Stimulated activated CD4-positive, alpha-beta T cell treated with anti-CD3 and anti-CD28 coated beads, Interleukin-2, amount 100 ng/mL, for 24 hours (primary cell): Measurements from ENCODE around the gene SERPINA3.

ENCODE experiments used
- DNase-seq, 2 donors: peaks; one replicate each; pipeline ENCODE4 v3.0.0-alpha.2; 2020

Gene SERPINA3

DNA sequence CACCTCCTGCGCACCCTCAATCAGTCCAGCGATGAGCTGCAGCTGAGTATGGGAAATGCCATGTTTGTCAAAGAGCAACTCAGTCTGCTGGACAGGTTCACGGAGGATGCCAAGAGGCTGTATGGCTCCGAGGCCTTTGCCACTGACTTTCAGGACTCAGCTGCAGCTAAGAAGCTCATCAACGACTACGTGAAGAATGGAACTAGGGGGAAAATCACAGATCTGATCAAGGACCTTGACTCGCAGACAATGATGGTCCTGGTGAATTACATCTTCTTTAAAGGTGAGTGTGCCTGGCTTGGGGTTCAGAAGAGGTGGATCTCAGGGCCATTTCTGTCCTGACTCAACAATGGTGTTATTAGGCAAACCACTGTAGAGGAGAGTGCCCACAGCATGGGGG is 2.6 kb downstream of the SERPINA3 start:
- no peak for DNase-seq

DNA sequence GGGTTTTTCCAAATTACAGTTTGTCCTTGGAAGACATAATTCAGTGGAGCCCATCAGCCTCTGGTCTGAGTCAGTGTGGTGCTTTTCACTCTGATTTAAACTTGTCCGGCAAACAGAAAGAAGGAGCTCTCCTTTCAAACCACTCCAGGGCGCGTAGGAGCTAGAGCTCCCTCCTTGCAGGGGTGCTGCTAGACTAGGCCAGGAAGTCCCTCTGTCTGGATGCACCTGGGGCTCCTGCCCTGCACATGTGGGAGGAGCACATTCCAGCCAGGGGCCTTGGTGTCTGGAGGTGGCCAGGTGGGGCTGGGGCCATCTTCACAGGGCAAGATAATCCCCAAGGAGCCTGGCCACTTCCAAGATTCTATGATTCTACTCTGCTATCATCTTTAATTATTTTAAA is 3.1 kb downstream of the SERPINA3 start:
- DNase-seq: no peak

DNA sequence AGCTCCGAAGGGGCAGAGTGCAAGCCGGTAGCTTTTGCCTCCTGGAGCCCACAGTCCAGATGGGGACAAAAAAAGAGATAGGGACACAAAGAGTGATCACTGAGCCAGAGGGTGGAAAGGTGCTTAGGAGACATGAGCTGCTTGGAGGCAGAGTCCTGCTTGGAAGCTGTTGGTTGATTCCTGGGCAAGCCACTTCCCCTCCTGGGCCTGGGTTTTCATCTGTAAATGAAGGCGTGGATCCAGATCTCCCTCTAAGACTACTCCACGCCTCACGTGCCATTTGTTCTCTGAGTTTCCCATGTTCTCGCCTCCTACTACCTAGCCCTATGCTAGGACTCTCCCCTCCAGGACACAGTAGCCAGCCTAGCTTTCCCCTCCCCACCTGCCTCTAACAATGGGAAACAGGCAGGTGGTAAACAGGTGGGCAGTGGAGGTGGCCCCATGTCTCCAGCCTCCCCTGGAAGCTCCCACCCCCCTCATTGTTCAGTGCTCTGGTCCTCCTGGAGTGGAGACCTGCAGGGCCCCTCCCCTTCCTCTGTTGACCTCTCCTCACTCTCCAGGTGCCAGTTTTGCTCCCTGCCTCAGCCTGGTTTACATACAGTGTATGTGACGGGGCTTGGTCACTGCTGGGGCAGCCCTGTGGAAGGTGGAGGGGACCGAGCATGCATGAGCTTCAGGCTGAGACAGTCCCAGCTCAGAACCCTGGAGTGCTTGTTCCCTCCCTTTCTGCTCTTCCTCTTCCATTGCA is 3.8 kb downstream of the SERPINA3 start:
- no peak for DNase-seq

DNA sequence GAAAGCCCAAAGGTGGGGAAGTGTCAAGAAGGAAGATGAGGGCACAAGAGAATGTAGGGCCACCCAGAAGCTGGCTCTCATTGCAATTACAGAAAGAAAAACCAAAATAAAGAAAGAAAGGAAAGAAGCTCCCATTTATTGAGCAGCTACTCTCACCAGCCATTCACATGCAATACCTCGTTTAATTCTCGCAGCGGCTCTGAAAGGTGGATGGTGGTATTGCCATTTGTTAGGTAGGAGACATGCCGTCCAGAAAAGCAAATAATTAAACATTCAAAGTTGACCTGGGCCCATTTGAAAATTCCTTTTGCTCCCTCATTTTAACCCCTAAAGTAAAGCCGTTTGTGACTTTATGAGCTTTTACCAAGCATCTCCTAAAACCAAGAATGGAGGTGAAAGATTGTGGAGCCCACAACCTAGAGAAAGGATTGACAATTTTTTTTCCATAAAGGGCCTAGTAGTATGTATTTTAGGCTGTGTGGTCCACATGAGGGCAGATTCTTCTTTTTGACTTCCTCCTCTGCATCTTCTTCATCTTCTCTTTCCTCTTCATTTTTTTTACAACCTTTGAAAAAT is 5.3 kb downstream of the SERPINA3 start:
- DNase-seq: no peak

DNA sequence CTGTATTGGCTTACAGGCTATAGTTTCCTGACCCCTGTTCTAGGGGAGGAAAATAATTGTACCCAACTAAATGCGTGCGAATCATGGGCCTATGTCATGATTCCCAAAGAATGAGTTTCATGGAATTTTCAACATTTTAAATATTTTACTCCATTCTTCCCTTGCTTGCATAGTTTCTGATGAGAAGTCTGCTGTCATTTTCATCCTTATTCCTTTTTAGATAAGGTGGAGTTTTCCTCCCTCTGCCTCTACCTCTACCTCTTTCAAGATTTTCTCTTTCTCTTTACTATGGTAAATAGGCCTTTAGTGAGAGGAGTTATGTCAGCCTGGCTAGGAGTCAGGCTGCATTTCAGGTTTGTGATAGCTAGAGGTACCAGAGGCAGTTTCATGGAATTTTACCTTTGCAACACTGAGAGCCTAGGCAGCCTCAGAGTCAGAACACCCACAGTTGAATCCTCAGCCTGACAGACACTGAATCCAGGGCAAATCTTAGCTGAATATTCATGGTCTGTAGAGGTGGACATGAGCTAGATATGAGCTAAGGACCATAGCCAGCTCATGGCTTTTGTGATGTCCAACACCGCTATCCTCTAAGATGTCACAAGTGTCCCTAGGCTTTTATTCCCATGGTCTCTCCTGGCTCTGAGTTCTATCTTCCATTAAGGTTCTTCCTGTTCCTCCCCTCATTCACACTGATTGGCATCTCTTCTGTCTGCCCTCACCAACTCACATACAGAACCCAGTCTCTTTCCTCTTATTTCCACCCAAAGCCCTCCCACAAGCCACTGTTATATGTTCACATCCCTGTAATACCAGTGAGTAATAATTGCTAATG is 6.0 kb downstream of the SERPINA3 start:
- DNase-seq: no peak

DNA sequence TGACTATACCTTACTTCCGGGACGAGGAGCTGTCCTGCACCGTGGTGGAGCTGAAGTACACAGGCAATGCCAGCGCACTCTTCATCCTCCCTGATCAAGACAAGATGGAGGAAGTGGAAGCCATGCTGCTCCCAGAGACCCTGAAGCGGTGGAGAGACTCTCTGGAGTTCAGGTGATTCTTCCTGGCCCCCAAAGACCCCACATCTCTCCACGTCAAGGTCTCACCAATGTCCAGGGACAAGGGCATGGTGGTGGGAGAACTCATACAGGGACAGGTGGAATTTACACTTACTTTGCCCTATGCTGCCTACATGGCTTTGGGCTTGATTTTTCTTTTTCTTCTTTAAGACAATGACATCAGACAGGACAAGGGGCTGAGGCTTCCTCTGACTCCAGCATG is 7.1 kb downstream of the SERPINA3 start:
- DNase-seq: no peak

DNA sequence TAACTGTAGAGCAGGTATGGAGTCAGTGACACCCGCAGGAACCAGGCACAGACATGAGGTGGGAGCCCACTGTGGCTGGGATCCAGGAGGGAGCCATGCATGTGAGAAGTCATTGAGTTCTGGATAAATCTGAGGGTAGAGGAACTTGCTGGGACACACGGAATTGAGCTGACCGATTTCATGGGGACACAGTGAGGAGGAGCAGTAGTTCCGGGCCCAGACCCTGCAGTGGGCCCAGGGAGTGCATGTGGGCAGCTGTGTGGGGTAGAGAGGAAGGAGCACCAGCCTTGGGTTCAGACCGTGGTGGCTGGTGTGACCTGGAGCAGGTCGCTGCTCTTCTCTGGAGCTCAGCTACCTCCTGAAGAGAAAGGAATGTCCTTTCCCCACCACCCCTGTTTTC is 8.4 kb downstream of the SERPINA3 start:
- no peak for DNase-seq

DNA sequence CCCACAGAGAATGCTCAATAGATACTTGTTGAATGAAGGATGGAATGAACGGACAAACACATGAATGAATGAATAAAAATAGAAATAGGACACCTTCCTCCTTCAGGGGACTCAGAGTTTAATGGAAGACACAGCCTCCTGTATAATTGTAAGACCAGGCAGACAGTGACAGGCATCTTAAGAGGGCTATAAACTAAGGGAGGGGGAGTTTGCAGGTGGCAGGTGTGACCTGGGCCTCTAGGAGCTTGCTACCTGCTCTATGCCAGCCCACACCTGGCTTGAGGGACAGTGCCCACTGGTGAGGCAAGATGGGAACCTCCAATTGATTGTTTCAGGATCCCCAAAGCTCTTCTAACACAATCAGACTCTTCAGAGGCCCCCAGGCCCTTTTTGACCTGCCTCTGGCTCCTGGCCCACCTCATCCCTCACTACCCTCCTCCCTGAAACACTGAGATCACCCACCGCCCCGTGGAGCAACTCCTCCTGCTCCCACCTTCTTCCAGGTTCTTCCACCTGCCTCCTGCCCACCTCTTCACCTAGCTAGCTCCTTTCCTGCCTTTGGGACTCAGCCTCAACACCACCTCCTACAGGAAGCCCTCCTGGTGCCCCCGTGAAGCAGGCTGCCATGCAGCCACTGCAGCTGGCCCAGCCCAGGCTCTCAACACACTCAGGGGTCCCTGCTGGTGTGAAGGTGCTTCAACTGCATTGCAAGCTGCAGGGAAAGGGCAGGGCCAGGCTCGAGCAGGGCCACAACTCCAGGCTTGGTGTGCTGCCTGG is 9.4 kb downstream of the SERPINA3 start:
- DNase-seq: no peak

DNA sequence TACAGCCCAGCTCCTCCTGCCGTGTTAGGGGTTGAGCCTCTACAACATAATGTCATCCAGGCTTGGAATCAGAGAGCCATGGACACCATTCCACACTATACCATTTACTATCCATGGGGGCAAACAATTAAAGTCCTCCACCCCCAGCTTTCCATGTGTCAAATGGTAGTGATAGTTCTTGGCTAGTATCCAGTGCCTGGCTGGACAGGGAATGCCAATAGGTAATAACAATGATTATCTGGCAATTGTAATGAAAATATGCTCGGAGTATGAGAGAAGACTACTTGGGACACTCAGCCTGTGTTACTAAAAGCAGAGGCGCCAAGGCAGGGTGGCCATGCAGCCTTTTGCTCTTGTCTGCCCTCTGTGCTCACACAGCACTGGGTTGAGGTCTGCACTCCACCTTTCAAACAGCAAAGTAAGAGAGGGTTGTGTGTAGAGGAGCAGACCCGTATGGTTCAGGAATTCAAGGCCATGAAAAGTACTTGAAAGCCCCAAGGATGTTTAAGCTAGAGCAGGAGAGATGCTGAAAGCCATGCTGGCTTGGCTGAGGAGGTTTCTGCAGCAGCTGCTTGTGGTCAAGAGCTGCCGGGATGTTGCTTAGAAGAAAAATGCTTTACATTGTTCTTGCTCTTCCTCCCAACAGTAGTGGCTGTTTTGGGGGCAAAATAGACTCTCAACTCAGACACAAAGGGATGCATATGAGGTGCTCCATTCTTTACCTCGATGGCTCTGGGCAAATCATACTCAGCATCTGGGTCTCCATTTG is 10.6 kb downstream of the SERPINA3 start:
- DNase-seq: no peak

DNA sequence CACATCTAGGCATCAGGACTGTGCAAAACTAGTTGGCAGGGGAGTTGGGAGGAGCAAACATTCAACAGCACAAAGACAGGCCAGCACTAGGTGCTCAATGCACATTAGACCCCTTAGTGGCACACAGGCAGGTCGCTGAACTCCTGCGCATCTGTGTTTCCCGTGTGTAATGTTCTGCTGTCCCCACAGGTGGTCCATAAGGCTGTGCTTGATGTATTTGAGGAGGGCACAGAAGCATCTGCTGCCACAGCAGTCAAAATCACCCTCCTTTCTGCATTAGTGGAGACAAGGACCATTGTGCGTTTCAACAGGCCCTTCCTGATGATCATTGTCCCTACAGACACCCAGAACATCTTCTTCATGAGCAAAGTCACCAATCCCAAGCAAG is 11.2 kb downstream of the SERPINA3 start:
- DNase-seq: no peak

DNA sequence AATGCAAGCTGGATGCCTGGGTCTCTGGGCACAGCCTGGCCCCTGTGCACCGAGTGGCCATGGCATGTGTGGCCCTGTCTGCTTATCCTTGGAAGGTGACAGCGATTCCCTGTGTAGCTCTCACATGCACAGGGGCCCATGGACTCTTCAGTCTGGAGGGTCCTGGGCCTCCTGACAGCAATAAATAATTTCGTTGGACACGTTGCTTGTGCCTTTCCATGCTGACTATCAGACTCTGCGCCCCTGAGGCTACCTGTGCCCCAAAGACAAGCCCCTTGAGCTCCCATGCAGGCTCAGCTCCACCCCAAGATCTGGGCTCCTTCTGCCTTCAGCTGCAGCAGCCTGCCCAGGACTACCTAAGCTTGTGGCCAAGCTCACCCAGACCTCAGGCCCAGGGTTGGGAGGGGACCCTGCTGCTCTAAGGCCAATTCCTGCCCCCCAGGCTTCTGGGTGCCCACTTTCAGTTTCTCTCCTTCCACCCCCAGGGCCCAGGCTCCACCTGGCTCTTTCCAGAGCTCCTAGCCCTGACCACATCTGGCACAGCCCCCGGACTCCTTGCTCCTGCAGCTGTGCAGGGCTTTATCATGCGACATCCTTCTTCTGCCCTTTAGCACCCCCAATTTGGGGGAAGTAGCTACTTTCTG is 11.8 kb downstream of the SERPINA3 start:
- no peak for DNase-seq

DNA sequence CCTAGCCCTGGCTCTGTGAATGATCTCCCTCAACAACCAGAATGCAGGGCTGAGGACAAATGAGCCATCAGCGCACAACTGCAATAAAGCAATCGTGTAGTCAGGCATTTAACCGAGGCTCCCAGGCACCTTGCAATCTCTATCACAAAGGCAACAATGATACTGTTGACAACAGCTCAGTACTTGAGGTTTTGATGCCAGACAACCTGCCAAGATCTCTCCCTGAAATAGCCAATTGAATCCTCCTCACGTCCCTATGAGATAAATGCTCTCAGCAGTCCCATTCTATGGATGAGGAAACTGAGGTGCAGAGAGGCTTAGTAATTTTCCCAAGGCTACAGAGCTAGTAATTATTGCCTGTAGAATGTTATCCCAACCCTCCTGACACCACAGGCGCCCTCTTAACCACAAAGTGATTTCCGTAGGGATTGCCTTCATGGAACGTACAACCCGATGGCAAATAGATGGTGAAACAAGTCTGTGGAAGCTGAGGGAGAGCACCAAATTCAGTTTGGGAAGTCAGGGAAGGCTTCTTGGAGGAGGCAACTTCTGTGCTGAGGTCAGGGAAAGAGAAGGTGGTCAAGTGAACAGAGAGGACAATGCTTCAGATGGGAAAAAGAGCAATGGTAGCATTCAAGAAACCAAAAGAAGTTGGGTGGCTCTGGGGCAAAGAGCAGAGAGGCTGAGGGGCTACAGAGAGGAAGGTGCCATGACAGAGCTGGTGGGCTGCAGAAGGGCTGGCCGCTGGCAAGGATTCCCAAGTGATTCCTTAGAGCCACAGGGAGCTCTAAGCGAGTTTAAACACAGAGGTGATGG is 12.6 kb downstream of the SERPINA3 start:
- no peak for DNase-seq

DNA sequence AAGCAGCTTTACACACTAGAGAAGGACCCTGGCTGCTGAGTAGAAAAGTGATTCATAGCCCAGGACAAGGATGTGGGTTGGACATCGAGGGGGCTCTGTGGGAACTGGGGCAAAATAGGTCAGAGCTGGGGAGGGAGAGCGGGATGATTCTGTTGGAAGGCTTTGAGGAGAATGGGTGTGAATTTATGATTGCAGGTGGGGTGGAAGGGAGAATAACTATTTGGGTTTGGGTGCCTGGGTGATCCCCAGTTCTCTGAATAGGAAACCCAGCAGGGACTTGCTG is 13.1 kb downstream of the SERPINA3 start:
- DNase-seq: no peak

DNA sequence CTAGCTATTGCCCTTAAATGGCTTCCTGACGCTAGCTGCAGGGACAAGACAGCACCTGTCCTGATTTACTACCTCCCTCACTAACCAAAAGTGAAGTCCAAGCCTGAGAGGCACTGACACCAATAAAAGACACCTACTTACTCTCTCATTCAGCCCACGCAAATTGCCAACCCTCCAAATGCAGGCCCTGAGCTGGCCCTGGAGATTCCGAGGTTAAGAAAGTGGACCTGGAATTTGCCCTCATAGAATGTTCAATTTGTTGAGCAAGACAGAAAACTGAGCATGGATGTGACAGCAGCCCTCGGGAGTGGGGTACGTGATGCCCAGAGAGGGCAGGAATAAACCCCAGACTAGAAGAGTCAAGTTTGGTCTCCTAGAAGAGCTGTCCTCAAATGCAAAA is 16.4 kb downstream of the SERPINA3 start:
- no peak for DNase-seq

DNA sequence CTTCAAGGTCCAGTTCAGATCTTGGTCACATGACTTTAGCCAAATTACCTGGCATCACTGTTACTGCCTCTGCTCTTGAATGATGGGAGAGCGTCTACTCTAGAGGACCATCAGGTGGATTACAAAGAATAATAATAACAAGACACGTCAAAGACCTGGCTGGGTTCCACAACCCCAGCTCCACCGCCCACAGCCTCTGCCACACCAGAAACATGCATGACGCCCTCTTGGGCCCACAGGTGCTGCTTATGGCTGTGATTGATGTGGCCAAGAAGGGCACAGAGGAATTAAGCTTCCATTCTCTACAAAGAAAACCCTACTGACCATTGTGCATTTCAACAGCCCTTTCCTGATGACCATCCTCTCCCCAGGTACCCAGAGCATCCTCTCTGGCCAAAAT is 18.2 kb downstream of the SERPINA3 start:
- DNase-seq: no peak

DNA sequence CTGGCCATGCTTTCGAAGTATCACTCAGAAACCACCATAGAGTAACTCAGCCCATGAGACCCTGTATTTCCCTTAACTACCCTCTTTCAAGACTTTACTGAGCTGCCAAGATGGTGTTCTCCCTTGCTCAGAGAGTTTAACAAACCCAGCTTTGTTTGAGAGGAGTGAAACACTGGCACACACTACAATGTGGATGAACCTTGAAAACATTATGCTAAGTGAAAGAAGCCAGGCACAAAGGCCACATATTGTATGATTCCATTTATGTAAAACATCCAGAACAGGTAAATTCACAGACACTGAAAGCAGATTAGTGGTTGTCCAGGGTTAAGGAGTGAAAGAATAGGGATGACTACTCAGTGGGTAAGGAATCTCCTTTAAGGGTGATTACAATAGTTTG is 18.9 kb downstream of the SERPINA3 start:
- no peak for DNase-seq

DNA sequence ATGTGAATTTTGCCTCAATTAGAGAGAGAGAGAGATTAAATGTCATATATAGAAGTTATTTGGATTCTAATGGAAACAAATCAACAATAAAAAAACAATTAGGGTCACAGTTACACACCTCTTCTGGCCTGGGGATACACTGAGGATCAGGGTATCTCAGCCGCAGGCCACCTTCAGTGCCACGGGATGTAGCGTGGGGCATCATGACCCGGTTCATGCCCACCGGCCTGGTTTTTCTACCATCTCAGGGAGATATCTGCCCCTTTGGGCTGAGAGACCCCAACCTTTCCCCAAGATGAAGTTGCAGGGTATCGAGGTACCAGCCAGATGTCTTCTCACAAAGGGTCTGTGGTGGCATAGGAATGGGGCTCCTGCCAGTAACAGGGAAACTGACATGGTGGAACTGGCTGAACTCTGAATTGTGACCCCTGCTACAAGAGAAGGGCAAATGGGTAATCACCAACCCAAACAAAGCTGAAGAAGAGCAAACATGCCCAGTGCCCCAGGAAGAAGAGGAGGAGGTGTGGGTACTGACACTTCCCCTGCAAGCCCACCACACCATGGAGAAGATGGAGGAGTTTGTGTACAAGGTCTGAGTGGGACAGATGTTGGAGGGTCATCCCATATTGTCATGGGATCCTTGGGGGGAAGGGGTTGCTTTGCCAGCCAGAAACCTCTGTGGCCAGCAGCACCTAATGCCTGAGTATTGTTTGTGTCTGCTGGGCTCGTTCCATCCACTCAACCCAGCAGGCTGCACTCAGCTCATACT is 19.5 kb downstream of the SERPINA3 start:
- DNase-seq: no peak

DNA sequence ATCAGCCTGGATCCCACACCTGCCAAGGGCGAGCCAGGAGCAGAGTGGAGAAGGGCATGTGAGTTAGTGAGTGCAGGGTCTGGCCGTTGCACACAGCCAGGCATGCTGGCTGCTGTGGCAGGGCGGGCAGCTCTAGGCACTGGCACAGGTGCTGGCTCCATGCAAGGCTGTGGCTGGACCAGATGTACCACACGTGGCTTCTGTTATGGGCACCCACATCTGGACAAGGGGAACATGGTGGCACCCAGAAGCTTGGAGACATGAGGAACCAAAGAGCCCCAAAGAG is 20.1 kb downstream of the SERPINA3 start:
- DNase-seq: no peak

DNA sequence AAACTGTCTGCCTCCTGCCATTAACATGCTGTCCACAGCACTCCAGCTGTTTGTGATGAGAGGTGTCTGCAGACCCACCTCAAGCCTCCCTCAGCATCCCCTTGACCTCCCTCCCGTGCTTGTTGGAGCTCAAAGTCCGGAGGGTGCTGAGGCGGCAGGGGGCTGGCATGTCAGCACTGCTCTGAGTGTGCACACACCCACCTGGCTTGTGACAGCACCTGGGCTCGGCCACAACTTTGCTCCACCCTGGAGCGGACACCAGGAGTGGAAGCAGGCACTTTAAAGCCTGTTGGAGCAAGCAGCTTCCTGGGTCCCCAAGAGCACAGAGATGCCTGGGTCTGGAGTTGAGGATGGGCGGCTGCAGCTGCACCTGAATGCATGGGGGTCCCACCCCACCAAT is 20.9 kb downstream of the SERPINA3 start:
- DNase-seq: no peak

DNA sequence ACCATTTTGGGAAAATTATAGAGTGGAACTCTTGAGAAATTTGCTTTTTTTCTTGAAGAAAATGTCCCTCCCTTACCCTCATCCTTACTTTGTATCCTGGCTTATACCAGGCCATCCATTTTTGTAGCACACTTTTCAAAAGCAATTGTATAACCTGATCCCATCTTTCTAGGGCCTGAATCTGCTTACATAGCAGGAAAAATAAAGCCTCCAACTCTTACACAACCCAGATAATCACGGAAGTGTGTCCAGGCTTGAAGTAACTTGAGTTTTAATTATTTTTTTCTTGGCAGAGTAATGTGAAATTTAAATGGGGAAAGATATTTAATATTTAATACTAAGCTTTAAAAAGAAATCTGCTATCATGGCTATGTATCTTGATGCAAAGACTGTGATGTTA is 23.0 kb downstream of the SERPINA3 start:
- DNase-seq: no peak
